Right lobe of liver (tissue), 6 donors: ENCODE results near the gene CTAGE8. TPM values are rescaled to one million over a fixed set of nuclear protein-coding genes. Genes with fewer than 3 reads are reported as not detected.
"Not testable (repeated sequence)": the region's sequence is repeated elsewhere in the genome, so short reads cannot be mapped to it uniquely, and the experiment has no call there.

ENCODE experiments used
- ATAC-seq, 4 donors: fragments of 200-7000 bp; cut with Tn5 transposase; one replicate each; pipeline ENCODE4 v1.9.1; 2020; ENCODE audit warnings: mild to moderate bottlenecking in 4 of 4, moderate library complexity in 4 of 4
- DNase-seq, 3 donors: peaks; one replicate each; pipeline ENCODE4 v3.0.0-alpha.2; 2020
- H3K27ac ChIP-seq, 3 donors: fragments of 200-600 bp; one replicate each; pipeline ENCODE4 v1.8.0; 2022
- H3K27me3 ChIP-seq, 2 donors: fragments of 200-600 bp; one replicate each; pipeline ENCODE4 v1.8.0; 2022
- H3K36me3 ChIP-seq, 4 donors: fragments of 200-600 bp; sonication (generic) in 1 of 4; one replicate each; pipeline versions ENCODE4 v1.5.1 to v1.8.0; 2017 to 2022; ENCODE audit warnings: control low read depth in 1 of 4
- H3K4me1 ChIP-seq, 4 donors: fragments of 200-600 bp; sonication (generic) in 1 of 4; one replicate each; pipeline versions ENCODE4 v1.5.1 to v1.8.0; 2017 to 2022; ENCODE audit warnings: control low read depth in 1 of 4
- H3K4me3 ChIP-seq, 3 donors: fragments of 200-600 bp; one replicate each; pipeline ENCODE4 v1.8.0; 2022
- H3K9me3 ChIP-seq, 4 donors: fragments of 200-600 bp; sonication (generic) in 1 of 4; one replicate each; pipeline versions ENCODE4 v1.5.1 to v1.8.0; 2017 to 2022; ENCODE audit warnings: control low read depth in 1 of 4
- WGBS: methylation state at CpG from one replicate; pipeline ENCODE4 v1.1.6; 2018; ENCODE audit warnings: low coverage, low lambda C conversion rate; ENCODE audit not compliant: insufficient coverage; ENCODE audit errors: missing lambda C conversion rate; 5-methylcytosine and 5-hydroxymethylcytosine counted together
- intact Hi-C, 2 donors: fragments of 100-400 bp; cut with DNase I; formaldehyde crosslinking; loops; one replicate each; pipeline versions ENCODE4 v1.11.2 to v1.14.1; 2022
- total RNA-seq, 6 experiments: library from RNA; depleted of rRNA in 2 of 6; stranded (reverse); fragments of >200 nt in 2 of 6; fragmentation: NEBNext Ultra II Directional in 3 of 6; extraction: Animal tissue kit (Norgen Biotek cat#: 25700) in 3 of 6; gene quantifications; one replicate each; pipeline versions ENCODE4 v1.1.0 to v1.2.4, GENCODE V29; 2016 to 2023
- donor health status: DM: no; HTN: yes; CAD: no.
- donor health status: DM: no; HTN: no; CAD: no.
- donor health status: DM: no; HTN: no; CAD: no.
- donor health status: DM: no; HTN: yes; CAD: no.
- donor health status: DM: no; HTN: yes; CAD: no.

The CTAGE8 gene
- total RNA-seq, 6 experiments from 2014 or later: 0.53 to 1.3 (median 0.71) TPM

- H3K4me3 ChIP-seq, ATAC-seq, intact Hi-C loops, H3K4me1 ChIP-seq, DNase-seq, H3K27ac ChIP-seq, H3K9me3 ChIP-seq, H3K36me3 ChIP-seq, H3K27me3 ChIP-seq: not testable (repeated sequence)
- WGBS: no CpG with 5 or more reads among the region's 2 CpGs
Observed at GRCh38 chr7:144231027-144231426, 38.1 kb downstream of the CTAGE8 start.

- H3K4me1 ChIP-seq, H3K27ac ChIP-seq, intact Hi-C loops, DNase-seq, H3K36me3 ChIP-seq, H3K27me3 ChIP-seq, H3K9me3 ChIP-seq, H3K4me3 ChIP-seq: not testable (repeated sequence)
- 100% methylated on average over 1 of the region's 3 CpGs for WGBS
- ATAC-seq: peak in 1 of 4 donors; percentile 44
Observed at GRCh38 chr7:144228810-144229209, 40.3 kb downstream of the CTAGE8 start.

GRCh38 chr7:144226866-144227265 is 42.2 kb downstream of the CTAGE8 start:
- 67% methylated on average over 3 of the region's 4 CpGs for WGBS
- peak in 1 of 4 donors; percentile 22 for ATAC-seq
- H3K27me3 ChIP-seq, H3K27ac ChIP-seq, H3K9me3 ChIP-seq, H3K4me1 ChIP-seq, H3K36me3 ChIP-seq, intact Hi-C loops, H3K4me3 ChIP-seq, DNase-seq: not testable (repeated sequence)

- H3K4me1 ChIP-seq, H3K4me3 ChIP-seq, ATAC-seq, H3K36me3 ChIP-seq, DNase-seq, H3K9me3 ChIP-seq, intact Hi-C loops, H3K27ac ChIP-seq, H3K27me3 ChIP-seq: not testable (repeated sequence)
Observed at GRCh38 chr7:144223675-144224074, 45.4 kb downstream of the CTAGE8 start.

DNA sequence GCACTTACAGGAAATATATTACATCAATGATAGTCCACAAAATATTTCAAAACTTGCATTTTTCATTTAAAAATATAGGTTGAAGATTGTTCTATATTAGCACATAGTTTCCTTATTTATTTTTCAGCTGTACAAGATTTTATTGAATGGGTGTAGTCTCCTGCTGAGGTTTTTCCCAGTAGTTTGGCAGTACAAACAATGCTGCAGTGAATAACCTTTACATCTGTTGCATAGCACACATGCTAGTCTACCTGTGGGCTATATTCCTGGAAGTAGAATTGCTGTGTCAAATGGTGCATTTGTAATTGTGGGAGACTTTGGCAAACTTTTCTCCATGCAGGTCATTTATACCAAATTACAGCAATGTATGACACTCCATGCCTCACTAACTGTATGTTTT is 48.6 kb downstream of the CTAGE8 start:
- H3K4me3 ChIP-seq, intact Hi-C loops, H3K27ac ChIP-seq, H3K27me3 ChIP-seq, H3K36me3 ChIP-seq, H3K9me3 ChIP-seq, ATAC-seq, H3K4me1 ChIP-seq, DNase-seq: not testable (repeated sequence)

- H3K4me3 ChIP-seq, intact Hi-C loops, H3K27ac ChIP-seq, H3K27me3 ChIP-seq, H3K36me3 ChIP-seq, H3K4me1 ChIP-seq, DNase-seq, H3K9me3 ChIP-seq: not testable (repeated sequence)
- no CpG with 5 or more reads among the region's 4 CpGs for WGBS
- ATAC-seq: peak; percentile 44 to 66 (median 53)
Observed at GRCh38 chr7:144219149-144219548, 49.9 kb downstream of the CTAGE8 start.

DNA sequence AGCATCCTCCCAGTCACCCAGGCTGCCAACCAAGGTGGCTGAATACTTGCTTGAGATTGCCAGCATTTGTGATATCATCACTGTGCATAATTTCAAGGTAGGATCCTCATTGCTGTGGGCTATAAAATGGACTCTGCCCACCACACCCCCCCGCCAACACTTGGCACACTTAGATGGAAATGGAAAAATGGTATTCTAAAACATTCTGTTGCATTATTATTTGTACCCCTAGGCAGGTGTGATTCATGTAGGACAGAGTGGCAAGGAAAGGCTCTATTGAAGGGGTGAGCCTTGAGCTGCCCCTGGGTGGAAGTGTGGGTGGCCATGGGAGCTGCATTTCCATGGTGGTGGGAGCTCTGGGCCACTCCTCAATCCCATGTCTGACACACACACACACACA is 50.5 kb downstream of the CTAGE8 start:
- not testable (repeated sequence) for H3K27me3 ChIP-seq
- peak in 1 of 4 donors; percentile 11 for ATAC-seq
- WGBS: 100% methylated on average over 1 of the region's 1 CpG

DNA sequence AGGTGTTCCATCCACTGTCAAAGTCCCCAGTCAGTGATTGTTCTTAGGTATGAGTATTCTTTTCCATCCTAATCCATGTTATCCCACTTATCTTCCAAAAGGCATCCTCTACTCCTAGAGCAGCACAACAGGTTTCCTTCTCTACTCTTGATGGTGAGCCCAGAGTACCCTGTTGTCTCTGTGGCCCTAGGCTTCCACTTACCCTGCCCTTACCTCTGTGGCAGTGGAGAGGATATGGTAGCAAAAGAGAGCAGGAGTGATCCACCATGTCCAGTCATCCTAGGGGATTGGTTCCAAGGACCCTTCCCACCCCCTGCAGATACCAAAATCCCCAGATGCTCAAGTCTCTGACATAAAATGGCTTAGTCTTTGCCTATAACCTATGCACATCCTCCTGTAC is 51.9 kb downstream of the CTAGE8 start:
- H3K4me3 ChIP-seq, DNase-seq, H3K36me3 ChIP-seq, H3K4me1 ChIP-seq, intact Hi-C loops, H3K9me3 ChIP-seq, H3K27ac ChIP-seq, H3K27me3 ChIP-seq: not testable (repeated sequence)
- ATAC-seq: peak in 2 of 4 donors; percentile 24 to 47

More for the DNA sequence above, 50.5 kb downstream of the CTAGE8 start:
- H3K36me3 ChIP-seq, H3K27ac ChIP-seq, H3K9me3 ChIP-seq, intact Hi-C loops, H3K4me3 ChIP-seq, H3K4me1 ChIP-seq, DNase-seq: not testable (repeated sequence)

Other genes with a start within 250 kb of the CTAGE8 start
- gene OR2A5, start 220.3 kb downstream of the CTAGE8 start, total RNA-seq: not detected
- gene OR2A25, start 199.5 kb downstream of the CTAGE8 start, total RNA-seq: not detected
- not detected for gene OR2A12, start 183.0 kb downstream of the CTAGE8 start, total RNA-seq
- gene OR2A2, start 159.7 kb downstream of the CTAGE8 start, total RNA-seq: not detected
- gene OR2A14, start 146.1 kb downstream of the CTAGE8 start, total RNA-seq: not detected
- gene CTAGE4, start 85.8 kb downstream of the CTAGE8 start, total RNA-seq: 1 to 10 TPM; 2.1 to 4.5 (median 3.5) TPM
- gene ARHGEF35, start 73.5 kb downstream of the CTAGE8 start, total RNA-seq: 10 to 100 TPM in 1 of 6 experiments, 1 to 10 TPM in 5; 3.6 to 10.8 (median 5.8) TPM
- gene OR2A42, start 29.7 kb downstream of the CTAGE8 start, total RNA-seq: not detected
- 1 to 10 TPM; 1.5 to 5.6 (median 3.5) TPM for gene OR2A7, start 4.5 kb downstream of the CTAGE8 start, total RNA-seq
- gene OR2A1, start 43.1 kb upstream of the CTAGE8 start, total RNA-seq: under 1 TPM in 1 of 6 experiments, not detected in 5; 0.09 TPM
- gene ARHGEF5, start 86.1 kb upstream of the CTAGE8 start, total RNA-seq: 10 to 100 TPM; 10.2 to 18.2 (median 15.0) TPM
- gene NOBOX, start 134.4 kb upstream of the CTAGE8 start, total RNA-seq: not detected